ENCODE results near the gene RFLNA. TPM values are rescaled to one million over a fixed set of nuclear protein-coding genes. Genes with fewer than 3 reads are reported as not detected.

RFLNA gene
- total and polyA plus RNA-seq, 11 donors = 0.06 to 0.63 (median 0.22) TPM; not detected in 5

DNA sequence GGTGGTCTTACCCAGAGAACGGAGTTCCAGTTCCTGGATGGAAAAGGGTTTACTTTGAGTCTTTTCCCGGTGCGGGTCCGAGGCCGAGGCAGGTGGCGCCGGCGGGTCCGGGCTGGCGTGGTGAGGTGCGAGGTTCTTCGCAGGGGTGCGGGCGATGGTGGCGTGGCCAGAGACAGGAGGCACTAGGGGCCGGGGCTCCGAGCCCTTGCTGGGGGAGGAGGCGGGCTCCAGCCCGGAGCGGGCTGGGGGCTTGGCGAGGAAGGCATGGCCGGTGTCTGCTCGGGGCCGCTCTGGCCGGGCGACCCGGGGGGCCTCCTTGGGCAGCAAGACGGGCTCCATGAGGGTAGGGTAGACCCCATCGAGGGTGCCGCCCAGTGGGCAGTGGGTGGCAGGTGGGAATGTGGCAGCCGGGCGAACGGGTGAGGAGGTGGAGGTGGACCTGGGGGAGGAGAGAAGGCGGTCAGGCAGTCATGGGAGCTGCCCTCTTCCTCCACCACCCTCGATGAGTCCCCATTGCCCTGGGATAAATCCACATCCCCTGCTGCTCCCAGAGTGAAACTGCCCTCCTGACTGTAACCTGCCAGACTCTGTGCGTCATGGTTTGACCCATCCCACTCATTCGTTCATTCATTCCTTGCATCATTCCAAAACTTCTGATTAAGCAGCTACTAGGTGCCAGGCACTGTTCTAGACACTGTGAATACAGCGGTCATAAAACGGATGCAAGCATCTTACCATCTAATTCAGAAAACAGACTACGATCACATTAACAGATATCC is 42.0 kb downstream of the RFLNA start:
- WGBS, 4 donors = 93 to 96% (median 94%) methylated on average over 34 to 40 of the region's 40 CpGs
- H3K27me3 ChIP-seq = no peaks in the 10 kb centered on the region

GRCh38 chr12:124337622-124338021 is 42.7 kb downstream of the RFLNA start:
- no peaks in the 10 kb centered on the region for H3K4me1 ChIP-seq

More for the DNA sequence above, 42.0 kb downstream of the RFLNA start:
- DNase-seq (no peak), ATAC-seq (no peak)
- Histone ChIP-seq H3K36me3 (peaks cover 0 to 89% (median 88%) of the 10 kb centered on the region in 9 donors), H3K9me3 (no peaks in the 10 kb centered on the region), H3K4me1 (no peaks in the 10 kb centered on the region), H3K27ac (no peak overlapping the region), H3K4me3 (no peak overlapping the region)
- no peak for TF ChIP-seq POLR2A (IDR thresholded peaks at IDR 0.05)
- TF ChIP-seq, protein P1, sequence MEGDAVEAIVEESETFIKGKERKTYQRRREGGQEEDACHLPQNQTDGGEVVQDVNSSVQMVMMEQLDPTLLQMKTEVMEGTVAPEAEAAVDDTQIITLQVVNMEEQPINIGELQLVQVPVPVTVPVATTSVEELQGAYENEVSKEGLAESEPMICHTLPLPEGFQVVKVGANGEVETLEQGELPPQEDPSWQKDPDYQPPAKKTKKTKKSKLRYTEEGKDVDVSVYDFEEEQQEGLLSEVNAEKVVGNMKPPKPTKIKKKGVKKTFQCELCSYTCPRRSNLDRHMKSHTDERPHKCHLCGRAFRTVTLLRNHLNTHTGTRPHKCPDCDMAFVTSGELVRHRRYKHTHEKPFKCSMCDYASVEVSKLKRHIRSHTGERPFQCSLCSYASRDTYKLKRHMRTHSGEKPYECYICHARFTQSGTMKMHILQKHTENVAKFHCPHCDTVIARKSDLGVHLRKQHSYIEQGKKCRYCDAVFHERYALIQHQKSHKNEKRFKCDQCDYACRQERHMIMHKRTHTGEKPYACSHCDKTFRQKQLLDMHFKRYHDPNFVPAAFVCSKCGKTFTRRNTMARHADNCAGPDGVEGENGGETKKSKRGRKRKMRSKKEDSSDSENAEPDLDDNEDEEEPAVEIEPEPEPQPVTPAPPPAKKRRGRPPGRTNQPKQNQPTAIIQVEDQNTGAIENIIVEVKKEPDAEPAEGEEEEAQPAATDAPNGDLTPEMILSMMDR (IDR thresholded peaks at IDR 0.05) = no peak
- intact Hi-C loops (cut with DNase I) = no loop called here

DNA sequence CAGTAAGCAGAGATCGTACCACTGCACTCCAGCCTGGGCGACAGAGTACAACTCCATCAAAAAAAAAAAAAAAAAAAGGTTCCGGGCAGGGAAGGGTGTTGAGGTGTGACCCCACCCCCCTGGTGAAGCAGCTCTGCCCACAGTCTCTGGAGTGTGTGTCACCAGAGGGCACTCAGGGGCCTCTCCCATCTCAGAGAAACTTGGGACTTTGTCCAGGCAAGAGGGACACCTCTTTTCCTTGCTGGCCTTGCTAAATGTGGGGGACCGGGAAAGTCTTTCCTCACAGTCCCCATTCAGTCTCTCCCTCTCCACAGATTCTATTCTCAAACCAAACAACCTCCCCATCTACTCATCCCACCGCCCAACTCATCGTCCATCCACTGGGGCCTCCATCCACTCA is 43.6 kb downstream of the RFLNA start:
- DNase-seq = no peak
- TF ChIP-seq, protein P1 (IDR thresholded peaks at IDR 0.05) = peak in 1 of 12 donors; percentile 14
- no peak for TF ChIP-seq POLR2A (IDR thresholded peaks at IDR 0.05)
- H3K9me3 ChIP-seq = no peaks in the 10 kb centered on the region
- H3K27me3 ChIP-seq = no peaks in the 10 kb centered on the region
- H3K27ac ChIP-seq = no peak overlapping the region
- intact Hi-C loops (cut with DNase I) = no loop called here
- no peak for ATAC-seq
- peaks cover 0 to 89% (median 87%) of the 10 kb centered on the region in 9 donors for H3K36me3 ChIP-seq
- WGBS, 4 donors = 79 to 95% (median 89%) methylated on average over 6 of the region's 6 CpGs
- no peaks in the 10 kb centered on the region for H3K4me1 ChIP-seq
- no peak overlapping the region for H3K4me3 ChIP-seq

More at GRCh38 chr12:124337622-124338021, 42.7 kb downstream of the RFLNA start:
- no peaks in the 10 kb centered on the region for H3K9me3 ChIP-seq
- no peak overlapping the region for H3K4me3 ChIP-seq
- no peak overlapping the region for H3K27ac ChIP-seq
- no peak for ATAC-seq
- WGBS, 4 donors = 80 to 85% (median 84%) methylated on average over 14 of the region's 14 CpGs
- DNase-seq = no peak
- intact Hi-C loops (cut with DNase I) = no loop called here
- H3K36me3 ChIP-seq = peaks cover 0 to 89% (median 87%) of the 10 kb centered on the region in 9 donors
- TF ChIP-seq POLR2A (IDR thresholded peaks at IDR 0.05) = no peak
- H3K27me3 ChIP-seq = no peaks in the 10 kb centered on the region

- no peaks in the 10 kb centered on the region for H3K4me1 ChIP-seq
- no peak overlapping the region for H3K27ac ChIP-seq
- TF ChIP-seq, protein P1 (IDR thresholded peaks at IDR 0.05) = no peak
- no peak for TF ChIP-seq POLR2A (IDR thresholded peaks at IDR 0.05)
- H3K36me3 ChIP-seq = peaks cover 0 to 90% (median 88%) of the 10 kb centered on the region in 9 donors
- H3K27me3 ChIP-seq = no peaks in the 10 kb centered on the region
- ATAC-seq (no peak), DNase-seq (no peak)
- H3K4me3 ChIP-seq = no peak overlapping the region
- intact Hi-C loops (cut with DNase I) = no loop called here
- WGBS, 4 donors = 92 to 97% (median 94%) methylated on average over 3 of the region's 3 CpGs
- H3K9me3 ChIP-seq = no peaks in the 10 kb centered on the region
Measured at GRCh38 chr12:124338876-124339603, 44.1 kb downstream of the RFLNA start.
